Endothelial cell (in vitro differentiated cells): ENCODE data around the gene CCKAR. TPM values are rescaled to one million over a fixed set of nuclear protein-coding genes. Genes with fewer than 3 reads are reported as not detected.

Experiments
- DNase-seq: peaks from one replicate; pipeline ENCODE4 v3.0.0; 2021; ENCODE audit warnings: low spot score
- H3K27ac Mint-ChIP-seq: one replicate; pipeline ENCODE4 v1.8.0; 2021; ENCODE audit warnings: mixed read lengths, inconsistent platforms; ENCODE audit not compliant: unreplicated experiment
- H3K27me3 Mint-ChIP-seq: one replicate; pipeline ENCODE4 v1.8.0; 2021; ENCODE audit warnings: mild to moderate bottlenecking, moderate library complexity, mixed read lengths, inconsistent platforms; ENCODE audit not compliant: unreplicated experiment
- H3K36me3 Mint-ChIP-seq: one replicate; pipeline ENCODE4 v1.8.0; 2021; ENCODE audit warnings: mild to moderate bottlenecking, low read depth, mixed read lengths, inconsistent platforms; ENCODE audit not compliant: unreplicated experiment
- H3K4me1 Mint-ChIP-seq: one replicate; pipeline ENCODE4 v1.8.0; 2021; ENCODE audit warnings: mild to moderate bottlenecking, mixed read lengths, inconsistent platforms; ENCODE audit not compliant: unreplicated experiment
- H3K4me3 Mint-ChIP-seq: one replicate; pipeline ENCODE4 v1.8.0; 2021; ENCODE audit warnings: mild to moderate bottlenecking, mixed read lengths, inconsistent platforms; ENCODE audit not compliant: unreplicated experiment
- H3K9me3 Mint-ChIP-seq: one replicate; pipeline ENCODE4 v1.8.0; 2021; ENCODE audit warnings: mixed read lengths, inconsistent platforms; ENCODE audit not compliant: unreplicated experiment
- total RNA-seq: library from RNA; stranded (reverse); fragmentation: NEBNext Ultra II Directional; extraction: Animal tissue kit (Norgen Biotek cat#: 25700); gene quantifications from one replicate; pipeline ENCODE4 v1.2.1, GENCODE V29; 2021; ENCODE audit not compliant: unreplicated experiment
- TF ChIP-seq, protein P1 (sequence below): fragments of 200-600 bp; sonication (generic); IDR thresholded peaks from one replicate; pipeline ENCODE4 v1.5.0; 2021; ENCODE audit warnings: antibody characterized with exemption; ENCODE audit not compliant: unreplicated experiment

Gene CCKAR
- total RNA-seq, 1 donor from 2014 or later, result not detected

DNA sequence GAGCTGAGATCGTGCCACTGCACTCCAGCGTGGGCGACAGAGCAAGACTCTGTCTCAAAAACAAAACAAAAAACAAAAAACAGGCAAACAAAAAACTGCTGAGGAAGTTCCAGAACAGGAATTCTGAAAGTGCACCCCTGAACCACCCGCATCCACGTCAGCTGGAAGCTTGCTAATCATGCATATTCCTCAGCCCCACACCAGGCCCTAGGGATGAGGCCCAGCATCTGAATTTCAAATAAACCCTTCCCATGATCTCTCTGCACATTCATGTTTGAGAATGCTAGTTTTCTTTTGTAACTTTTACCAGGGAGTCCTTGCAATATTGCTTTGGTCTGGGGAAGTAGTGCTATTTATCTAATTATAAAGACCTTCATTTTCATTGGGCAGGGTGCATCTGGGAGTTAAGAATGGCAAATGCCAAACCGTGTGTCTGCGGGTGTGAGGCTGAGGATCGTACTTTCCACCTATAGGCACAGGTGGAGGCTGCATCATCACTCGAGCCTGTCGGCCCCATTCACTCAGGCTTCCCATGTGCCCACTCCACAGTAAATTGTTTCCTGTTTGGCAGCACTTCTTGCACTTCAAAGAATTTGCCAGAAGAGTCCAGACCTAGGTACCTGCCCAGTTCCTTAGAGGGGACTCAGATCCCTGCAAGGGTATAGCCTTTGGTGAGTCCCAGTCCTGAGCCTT, 23.6 kb downstream of the CCKAR start:
- Mint-ChIP-seq H3K27ac (no peak overlapping the region), H3K4me1 (peaks cover 5% of the 10 kb centered on the region), H3K9me3 (no peaks in the 10 kb centered on the region), H3K36me3 (peaks cover 4% of the 10 kb centered on the region), H3K27me3 (peaks cover 11% of the 10 kb centered on the region), H3K4me3 (no peak overlapping the region)
- no peak for DNase-seq
- TF ChIP-seq, protein P1, sequence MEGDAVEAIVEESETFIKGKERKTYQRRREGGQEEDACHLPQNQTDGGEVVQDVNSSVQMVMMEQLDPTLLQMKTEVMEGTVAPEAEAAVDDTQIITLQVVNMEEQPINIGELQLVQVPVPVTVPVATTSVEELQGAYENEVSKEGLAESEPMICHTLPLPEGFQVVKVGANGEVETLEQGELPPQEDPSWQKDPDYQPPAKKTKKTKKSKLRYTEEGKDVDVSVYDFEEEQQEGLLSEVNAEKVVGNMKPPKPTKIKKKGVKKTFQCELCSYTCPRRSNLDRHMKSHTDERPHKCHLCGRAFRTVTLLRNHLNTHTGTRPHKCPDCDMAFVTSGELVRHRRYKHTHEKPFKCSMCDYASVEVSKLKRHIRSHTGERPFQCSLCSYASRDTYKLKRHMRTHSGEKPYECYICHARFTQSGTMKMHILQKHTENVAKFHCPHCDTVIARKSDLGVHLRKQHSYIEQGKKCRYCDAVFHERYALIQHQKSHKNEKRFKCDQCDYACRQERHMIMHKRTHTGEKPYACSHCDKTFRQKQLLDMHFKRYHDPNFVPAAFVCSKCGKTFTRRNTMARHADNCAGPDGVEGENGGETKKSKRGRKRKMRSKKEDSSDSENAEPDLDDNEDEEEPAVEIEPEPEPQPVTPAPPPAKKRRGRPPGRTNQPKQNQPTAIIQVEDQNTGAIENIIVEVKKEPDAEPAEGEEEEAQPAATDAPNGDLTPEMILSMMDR, result no peak

DNA sequence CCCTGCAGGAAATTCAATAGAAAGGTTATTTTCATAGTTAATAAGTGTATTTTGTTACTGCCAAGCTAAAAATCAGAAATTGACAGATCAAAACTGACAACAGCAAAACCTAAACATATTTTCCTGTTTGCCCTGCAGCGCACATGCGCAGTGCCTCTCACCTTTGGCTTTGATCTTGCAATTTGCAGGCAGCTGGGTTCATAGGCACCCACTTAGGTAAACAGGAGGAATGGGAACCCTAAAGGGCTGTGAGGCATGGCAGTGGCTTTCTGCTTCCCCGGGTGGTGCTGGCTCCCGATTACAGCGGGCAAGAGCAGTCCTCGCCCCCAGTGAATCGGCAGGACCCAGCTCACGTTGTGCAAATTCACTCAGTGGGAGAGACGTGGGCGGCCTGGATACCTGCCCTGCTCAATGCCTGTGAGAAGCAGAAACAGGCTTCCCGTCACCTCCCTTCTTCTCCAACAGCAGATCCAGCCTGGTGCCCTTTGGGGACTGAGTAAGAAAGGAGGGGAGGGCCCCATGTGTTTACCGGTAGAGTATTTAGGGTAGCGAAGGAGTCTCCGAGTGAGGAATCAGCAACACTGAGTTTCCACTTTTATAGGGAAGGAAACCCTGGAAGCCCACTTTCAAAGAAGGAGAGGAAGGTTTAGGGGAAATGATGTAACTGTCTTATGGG, 25.7 kb downstream of the CCKAR start:
- no peak overlapping the region for H3K4me3 Mint-ChIP-seq
- peaks cover 11% of the 10 kb centered on the region for H3K27me3 Mint-ChIP-seq
- no peaks in the 10 kb centered on the region for H3K4me1 Mint-ChIP-seq
- no peak overlapping the region for H3K27ac Mint-ChIP-seq
- TF ChIP-seq, protein P1, result no peak
- H3K9me3 Mint-ChIP-seq, result no peaks in the 10 kb centered on the region
- peaks cover 3% of the 10 kb centered on the region for H3K36me3 Mint-ChIP-seq
- DNase-seq, result no peak

DNA sequence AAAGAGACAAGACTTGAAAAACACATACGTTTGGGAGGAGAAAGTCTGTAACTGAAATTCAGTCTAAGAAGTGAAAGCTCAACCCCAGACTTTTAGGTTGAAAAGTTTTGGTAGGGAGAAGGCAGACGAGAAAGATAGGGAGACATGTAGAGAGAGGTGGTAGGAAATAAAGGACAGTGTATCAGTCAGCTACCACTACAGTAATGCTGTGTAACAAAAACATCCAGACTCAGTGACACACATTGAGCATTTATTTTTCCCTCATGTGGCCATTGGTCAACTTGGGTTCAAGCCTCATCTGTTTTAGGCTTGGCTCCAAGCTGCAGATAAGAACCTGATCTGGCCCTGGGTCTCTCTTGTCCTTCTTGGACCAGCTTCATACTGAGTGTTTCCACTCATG, 26.9 kb downstream of the CCKAR start:
- no peaks in the 10 kb centered on the region for H3K36me3 Mint-ChIP-seq
- peaks cover 10% of the 10 kb centered on the region for H3K27me3 Mint-ChIP-seq
- no peaks in the 10 kb centered on the region for H3K4me1 Mint-ChIP-seq
- TF ChIP-seq, protein P1, result no peak
- DNase-seq, result no peak
- no peak overlapping the region for H3K4me3 Mint-ChIP-seq
- H3K27ac Mint-ChIP-seq, result no peak overlapping the region
- no peaks in the 10 kb centered on the region for H3K9me3 Mint-ChIP-seq

- no peak for DNase-seq
- no peaks in the 10 kb centered on the region for H3K9me3 Mint-ChIP-seq
- peaks cover 9% of the 10 kb centered on the region for H3K27me3 Mint-ChIP-seq
- TF ChIP-seq, protein P1, result no peak
- no peak overlapping the region for H3K4me3 Mint-ChIP-seq
- no peaks in the 10 kb centered on the region for H3K4me1 Mint-ChIP-seq
- H3K36me3 Mint-ChIP-seq, result no peaks in the 10 kb centered on the region
- no peak overlapping the region for H3K27ac Mint-ChIP-seq
These were observed 27.4 kb downstream of the CCKAR start for GRCh38 chr4:26462874-26463273.
